ENCODE results near the gene UGT3A1. TPM values are rescaled to one million over a fixed set of nuclear protein-coding genes. Genes with fewer than 3 reads are reported as not detected.

Gene UGT3A1
- total and polyA plus RNA-seq, 2 donors (not counting 3 experiments of a cell fraction or from before 2014, with no cell fraction given): not detected

- TF ChIP-seq POLR2AphosphoS5 (IDR thresholded peaks at IDR 0.05; ENCODE audit: insufficient read depth, low read depth, low read length): no peak
- no peak for TF ChIP-seq MYC (IDR thresholded peaks at IDR 0.05; ENCODE audit: low read depth, low read length)
- no peak for TF ChIP-seq FOS (IDR thresholded peaks at IDR 0.05; ENCODE audit: borderline replicate concordance, insufficient read depth, low read length)
- TF ChIP-seq POLR2A (IDR thresholded peaks at IDR 0.05; ENCODE audit: low read depth, low read length): no peak
- no peak for TF ChIP-seq EZH2 (IDR thresholded peaks at IDR 0.05; ENCODE audit: borderline replicate concordance, low read depth, low read length, severe bottlenecking)
- TF ChIP-seq, protein P1, sequence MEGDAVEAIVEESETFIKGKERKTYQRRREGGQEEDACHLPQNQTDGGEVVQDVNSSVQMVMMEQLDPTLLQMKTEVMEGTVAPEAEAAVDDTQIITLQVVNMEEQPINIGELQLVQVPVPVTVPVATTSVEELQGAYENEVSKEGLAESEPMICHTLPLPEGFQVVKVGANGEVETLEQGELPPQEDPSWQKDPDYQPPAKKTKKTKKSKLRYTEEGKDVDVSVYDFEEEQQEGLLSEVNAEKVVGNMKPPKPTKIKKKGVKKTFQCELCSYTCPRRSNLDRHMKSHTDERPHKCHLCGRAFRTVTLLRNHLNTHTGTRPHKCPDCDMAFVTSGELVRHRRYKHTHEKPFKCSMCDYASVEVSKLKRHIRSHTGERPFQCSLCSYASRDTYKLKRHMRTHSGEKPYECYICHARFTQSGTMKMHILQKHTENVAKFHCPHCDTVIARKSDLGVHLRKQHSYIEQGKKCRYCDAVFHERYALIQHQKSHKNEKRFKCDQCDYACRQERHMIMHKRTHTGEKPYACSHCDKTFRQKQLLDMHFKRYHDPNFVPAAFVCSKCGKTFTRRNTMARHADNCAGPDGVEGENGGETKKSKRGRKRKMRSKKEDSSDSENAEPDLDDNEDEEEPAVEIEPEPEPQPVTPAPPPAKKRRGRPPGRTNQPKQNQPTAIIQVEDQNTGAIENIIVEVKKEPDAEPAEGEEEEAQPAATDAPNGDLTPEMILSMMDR (IDR thresholded peaks at IDR 0.05; ENCODE audit: extremely low read depth in 1 of 2, insufficient read depth in 1 of 2, low read depth in 1 of 2, low read length in 2 of 2): no peak
- no peak for TF ChIP-seq MAX (IDR thresholded peaks at IDR 0.05; ENCODE audit: insufficient read depth, insufficient read length)
- POLR2A ChIA-PET: no interaction called here
- FAIRE-seq (no peak), DNase-seq (ENCODE audit: low read depth, low spot score) (peak; percentile 9)
- H3K79me2 ChIP-seq (ENCODE audit: control insufficient read depth, insufficient read depth, low read length): no peaks in the 10 kb centered on the region
- no peak within 1 kb of the TSS for H2AFZ ChIP-seq (ENCODE audit: low read depth, low read length)
- dilution Hi-C loops (cut with MboI; ENCODE audit: extremely low pct_ligation_motif_present, low sequenced_read_pairs) (no loop called here), intact Hi-C loops (cut with micrococcal nuclease) (no loop called here)
- no peaks in the 10 kb centered on the region for H4K20me1 ChIP-seq (replicated peaks; ENCODE audit: control insufficient read depth, extremely low read depth, insufficient read depth, low read length)
- no peaks in the 10 kb centered on the region for H3K36me3 ChIP-seq (ENCODE audit: control insufficient read depth in 2 of 2, extremely low read depth in 1 of 2, insufficient read depth in 2 of 2, low read length in 2 of 2)
- H3K4me2 ChIP-seq (ENCODE audit: insufficient read depth, low read length): no peak within 1 kb of the TSS
- no TSS peak for BruUV-seq (replicated peaks)
- H3K27me3 ChIP-seq (ENCODE audit: control insufficient read depth in 2 of 2, insufficient read depth in 2 of 2, low read length in 2 of 2): no peaks in the 10 kb centered on the region
- H3K9ac ChIP-seq (replicated peaks; ENCODE audit: extremely low read depth, insufficient read depth, low read length): no peak within 1 kb of the TSS
- no peaks in the 10 kb centered on the region for H3K4me1 ChIP-seq (ENCODE audit: control insufficient read depth, extremely low read depth, insufficient read depth, low read length)
- no peak within 1 kb of the TSS for H3K4me3 ChIP-seq (replicated peaks in 1 of 3; ENCODE audit: insufficient read depth in 1 of 3, low read depth in 1 of 3, low read length in 3 of 3)
- H3K9me1 ChIP-seq (replicated peaks; ENCODE audit: control insufficient read depth, extremely low read depth, insufficient read depth, low read length): no peaks in the 10 kb centered on the region
- no peaks in the 10 kb centered on the region for H3K9me3 ChIP-seq (replicated peaks; ENCODE audit: control insufficient read depth, insufficient read depth, low read length)
- no peak within 1 kb of the TSS for H3K27ac ChIP-seq (ENCODE audit: insufficient read depth, low read depth, low read length)
- CTCF ChIA-PET: interaction anchor here (1.2 to 1.3 kb wide), 3 partner anchors 12 to 288 kb away, joined by 3 to 8 read pairs (median 4); no protein-coding TSS in a partner anchor
These were observed 52.5 kb downstream of the UGT3A1 start, which contains the start of gene CAPSL for GRCh38 chr5:35938568-35939227. CAPSL (minus strand) TSS chr5:35938622; CDS start chr5:35921120, 17,502 bp downstream.

All from endothelial cell of umbilical vein (primary cell).